ENCODE results near the gene STK31.
"Not testable (repeated sequence)": the region's sequence is repeated elsewhere in the genome, so short reads cannot be mapped to it uniquely, and the experiment has no call there.

The STK31 gene

GRCh38 chr7:23710000-23710399, at the start of gene STK31:
STK31 (plus strand) TSS chr7:23710219; CDS start chr7:23710286, 67 bp downstream.
- DNase-seq (ENCODE audit: low read depth), result no peak

- no peak for DNase-seq (ENCODE audit: low read depth)
Measured at GRCh38 chr7:23661385-23661784, 48.6 kb upstream of the STK31 start.

DNA sequence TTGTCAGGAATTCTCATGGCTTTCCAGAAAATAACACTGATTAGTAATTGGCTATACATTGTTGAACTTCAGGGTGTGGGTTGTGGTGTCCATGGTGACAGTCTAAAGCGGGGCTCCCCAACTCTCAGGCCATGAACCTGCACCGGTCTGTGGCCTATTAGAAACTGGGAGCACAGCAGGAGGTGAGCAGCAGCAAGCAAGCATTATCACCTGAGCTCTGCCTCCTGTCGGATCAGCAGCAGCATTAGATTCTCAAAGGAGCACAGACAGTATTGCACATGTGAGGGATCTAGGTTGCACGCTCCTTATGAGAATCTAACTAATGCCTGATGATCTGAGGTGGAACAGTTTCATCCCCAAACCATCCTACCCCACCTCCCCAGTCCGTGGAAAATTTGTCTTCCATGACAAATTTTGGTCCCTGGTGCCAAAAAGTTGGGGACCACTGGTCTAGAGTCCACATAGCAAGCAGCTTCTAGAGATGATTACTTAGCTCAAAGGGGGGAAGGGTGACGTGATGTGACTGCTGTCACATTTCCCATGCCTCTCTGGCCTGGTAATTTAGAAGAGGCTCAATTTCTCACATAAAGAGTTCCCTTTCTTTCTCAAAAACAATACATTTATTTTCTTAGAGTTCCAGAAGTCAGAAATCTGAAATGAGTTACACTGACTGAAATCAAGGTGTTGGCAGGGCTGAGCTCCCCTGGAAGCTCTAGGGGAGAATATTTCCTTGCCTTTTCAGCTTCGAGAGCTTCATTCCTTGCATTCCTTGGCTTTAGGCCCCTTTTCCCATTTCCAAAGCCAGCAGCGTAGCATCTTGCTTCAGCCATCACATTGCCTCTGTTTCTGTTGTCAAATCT, 47.7 kb upstream of the STK31 start:
- no peak for DNase-seq (ENCODE audit: low read depth)

GRCh38 chr7:23662984-23663313, 47.1 kb upstream of the STK31 start:
- DNase-seq (ENCODE audit: low read depth), result no peak

DNA sequence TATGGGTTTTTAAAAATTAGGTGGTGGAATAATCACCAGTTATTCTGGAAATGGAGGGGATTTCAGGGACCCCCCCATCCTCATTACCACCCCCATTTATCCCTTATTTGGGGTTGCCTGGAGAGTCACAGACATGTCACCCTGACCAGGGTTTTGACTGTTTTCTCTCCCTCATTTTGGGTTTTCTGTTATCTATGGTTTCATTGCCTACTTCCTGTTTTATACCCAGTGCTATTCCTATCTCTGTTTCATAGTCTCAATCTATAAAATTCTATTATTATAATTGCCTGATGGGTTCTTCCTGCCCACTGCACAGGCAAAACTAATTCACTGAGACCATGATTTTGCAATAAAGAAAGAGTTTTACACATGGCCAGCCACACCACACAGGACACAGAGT, 45.9 kb upstream of the STK31 start:
- no peak for DNase-seq (ENCODE audit: low read depth)

DNA sequence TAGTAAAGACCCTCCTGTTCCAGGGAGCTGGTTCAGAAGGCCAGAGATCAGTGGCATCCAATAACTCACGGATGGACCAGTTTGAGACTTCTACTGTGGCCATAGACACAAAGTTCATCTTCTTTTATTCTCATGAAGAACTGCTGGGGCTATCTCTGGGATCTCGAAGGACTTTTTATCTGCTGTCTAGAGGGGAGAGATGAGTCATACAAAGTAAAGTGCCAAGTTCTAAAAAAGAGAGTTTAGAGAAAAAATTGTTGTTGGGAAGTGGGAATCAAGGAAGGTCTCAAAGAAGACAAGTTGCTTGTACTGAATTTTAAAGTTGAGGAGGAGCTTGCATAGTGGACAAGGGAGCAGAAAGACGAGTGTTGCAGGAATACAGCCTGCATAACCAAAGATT, 38.0 kb upstream of the STK31 start:
- peak; percentile 21 for DNase-seq (ENCODE audit: low read depth)

DNA sequence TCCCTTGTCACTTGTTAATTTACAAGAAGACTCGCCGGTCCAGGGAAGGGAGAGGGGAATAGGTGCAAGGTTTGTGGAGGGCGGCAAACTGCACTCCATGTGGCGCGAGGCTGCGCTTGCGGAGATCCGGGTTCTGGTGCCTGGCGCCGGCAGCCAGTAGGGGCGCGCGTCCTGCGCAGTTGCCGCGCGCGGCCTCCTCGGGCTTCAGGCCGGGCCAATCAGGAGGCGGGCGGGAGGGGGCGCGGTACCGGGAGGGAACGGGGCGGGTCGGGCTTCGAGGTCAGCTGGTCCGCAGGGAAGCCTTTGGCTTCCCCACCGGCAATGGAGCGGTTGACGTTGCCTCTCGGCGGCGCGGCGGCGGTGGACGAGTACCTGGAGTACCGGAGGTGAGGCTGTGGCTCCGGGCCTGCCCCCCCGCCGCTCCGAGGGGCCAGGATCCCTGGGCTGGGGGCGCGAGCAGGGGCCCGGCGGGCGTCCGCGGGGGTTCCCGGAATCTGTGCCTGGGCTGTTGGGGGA, 30.1 kb upstream of the STK31 start, which contains the start of gene FAM221A:
Gene FAM221A (plus strand): TSS at position 302 of the 516 bp plus-strand sequence. CDS start 20 bp downstream, at position 322.
- peak; percentile 83 for DNase-seq (ENCODE audit: low read depth)

- DNase-seq (ENCODE audit: low read depth), result peak; percentile 63
Measured at GRCh38 chr7:23680414-23681405, 29.3 kb upstream of the STK31 start.

DNA sequence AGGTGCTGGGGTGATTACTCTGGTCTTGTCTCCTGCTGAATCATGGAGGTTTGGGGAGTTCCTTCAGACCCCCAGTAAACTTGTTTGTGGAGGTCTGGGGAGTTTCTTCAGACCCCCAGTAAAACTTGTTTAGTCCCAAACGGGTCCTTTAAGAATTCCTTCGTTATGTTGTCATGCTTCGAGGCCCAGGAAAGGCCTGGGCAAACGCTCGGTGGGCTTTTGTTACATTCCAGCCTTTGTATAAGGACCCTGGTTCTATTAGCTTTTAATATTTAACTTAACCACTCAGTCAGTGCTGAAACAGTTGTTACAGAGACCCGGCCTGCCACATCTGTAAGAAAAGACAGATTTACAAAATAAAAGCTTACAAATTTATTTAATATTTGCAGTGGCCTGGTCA, 26.0 kb upstream of the STK31 start:
- not testable (repeated sequence) for DNase-seq (ENCODE audit: low read depth)

GRCh38 chr7:23685731-23686130, 24.3 kb upstream of the STK31 start:
- peak; percentile 4 for DNase-seq (ENCODE audit: low read depth)

DNA sequence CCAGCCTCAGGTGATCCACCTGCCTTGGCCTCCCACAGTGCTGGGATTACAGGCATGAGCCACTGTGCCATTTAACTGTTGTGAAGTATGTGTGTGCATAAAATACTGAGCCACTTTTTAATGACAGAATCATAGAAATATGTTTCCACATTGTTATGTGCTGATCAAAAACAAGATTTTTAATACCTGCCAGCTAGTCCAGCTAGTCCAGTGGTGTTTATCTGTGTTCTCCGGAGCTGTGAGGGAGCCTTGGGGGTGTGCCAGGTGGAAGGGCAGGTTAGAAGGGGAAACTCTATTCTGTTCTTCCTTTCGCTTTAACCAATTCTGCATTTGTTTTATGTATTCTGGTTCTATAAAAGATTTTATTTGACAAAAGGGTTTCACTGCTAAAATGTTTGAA, 23.0 kb upstream of the STK31 start:
- no peak for DNase-seq (ENCODE audit: low read depth)

DNA sequence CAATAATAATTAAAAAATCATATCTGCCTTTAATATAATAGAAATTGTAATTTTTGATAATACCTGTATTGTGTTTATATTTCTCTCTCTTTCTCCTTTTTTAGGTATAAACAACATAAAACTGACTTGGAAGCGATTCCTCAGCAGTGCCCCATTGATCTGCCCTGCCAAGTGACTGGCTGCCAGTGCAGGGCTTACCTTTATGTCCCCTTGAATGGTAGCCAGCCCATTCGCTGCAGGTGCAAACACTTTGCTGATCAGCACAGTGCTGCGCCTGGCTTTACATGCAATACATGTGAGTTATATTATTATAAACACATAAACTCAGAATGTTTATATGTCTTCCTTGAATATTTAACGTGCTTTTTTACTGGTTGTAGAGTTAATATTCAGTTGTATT, 20.9 kb upstream of the STK31 start:
- no peak for DNase-seq (ENCODE audit: low read depth)

DNA sequence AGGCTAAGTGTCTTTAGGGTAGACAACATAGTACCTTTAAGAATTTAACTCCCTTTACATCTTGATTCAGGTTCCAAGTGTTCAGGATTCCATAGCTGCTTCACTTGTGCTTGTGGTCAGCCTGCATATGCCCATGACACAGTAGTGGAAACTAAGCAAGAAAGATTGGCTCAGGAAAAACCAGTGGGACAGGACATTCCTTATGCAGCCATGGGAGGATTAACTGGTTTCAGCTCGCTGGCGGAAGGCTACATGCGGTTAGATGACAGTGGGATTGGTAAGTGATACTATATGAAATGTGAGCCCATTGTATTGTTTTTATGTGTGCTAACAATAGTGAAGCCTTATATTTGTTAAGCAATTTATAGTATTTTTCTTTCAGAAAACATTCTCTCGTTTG, 18.7 kb upstream of the STK31 start:
- DNase-seq (ENCODE audit: low read depth), result peak; percentile 63

GRCh38 chr7:23693224-23693623, 16.8 kb upstream of the STK31 start:
- DNase-seq (ENCODE audit: low read depth), result no peak

DNA sequence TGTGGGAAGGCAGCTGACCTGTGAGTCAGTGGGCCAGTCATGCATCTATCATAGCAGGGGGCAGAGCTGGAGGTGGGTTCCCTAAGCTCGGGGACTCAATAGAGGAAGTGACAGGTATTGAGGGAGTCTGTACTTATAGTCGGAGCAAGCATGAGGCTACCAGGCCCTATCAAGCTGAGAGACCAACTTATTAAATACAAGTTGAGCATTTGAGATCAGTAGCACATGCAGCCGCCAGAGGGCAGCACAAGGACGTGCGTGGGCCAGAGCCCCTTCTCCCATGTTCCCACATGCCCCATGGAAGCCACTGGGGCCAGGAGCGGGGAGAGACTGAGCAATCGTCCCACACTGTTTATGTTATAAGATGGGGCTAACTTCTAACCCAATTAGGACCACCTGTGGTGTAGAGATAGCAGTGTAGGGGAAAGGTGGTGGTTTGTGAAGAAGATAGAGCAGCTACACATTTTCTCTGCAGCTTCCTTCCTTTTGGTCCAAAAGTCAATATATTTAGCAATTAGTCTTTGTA, 13.0 kb upstream of the STK31 start:
- DNase-seq (ENCODE audit: low read depth), result peak; percentile 63

DNA sequence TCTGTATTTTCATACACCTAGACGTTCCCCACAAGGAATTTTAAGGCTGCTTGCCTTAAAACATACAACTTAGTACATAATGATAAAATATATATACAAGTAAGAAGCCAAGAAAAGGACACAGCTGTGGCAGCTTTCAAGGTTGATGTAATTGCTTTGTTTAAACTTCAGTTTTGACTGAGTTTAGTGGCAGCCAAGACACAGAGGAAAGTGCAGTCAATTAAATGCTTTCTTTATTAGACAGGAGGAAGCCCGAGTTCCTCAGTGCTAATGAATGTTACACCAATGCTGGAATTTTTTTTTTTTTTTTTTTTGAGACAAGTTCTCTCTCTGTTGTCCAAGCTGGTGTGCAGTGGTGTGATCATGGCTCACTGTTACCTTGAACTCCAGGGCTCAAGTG, 11.2 kb upstream of the STK31 start:
- DNase-seq (ENCODE audit: low read depth), result no peak

DNA sequence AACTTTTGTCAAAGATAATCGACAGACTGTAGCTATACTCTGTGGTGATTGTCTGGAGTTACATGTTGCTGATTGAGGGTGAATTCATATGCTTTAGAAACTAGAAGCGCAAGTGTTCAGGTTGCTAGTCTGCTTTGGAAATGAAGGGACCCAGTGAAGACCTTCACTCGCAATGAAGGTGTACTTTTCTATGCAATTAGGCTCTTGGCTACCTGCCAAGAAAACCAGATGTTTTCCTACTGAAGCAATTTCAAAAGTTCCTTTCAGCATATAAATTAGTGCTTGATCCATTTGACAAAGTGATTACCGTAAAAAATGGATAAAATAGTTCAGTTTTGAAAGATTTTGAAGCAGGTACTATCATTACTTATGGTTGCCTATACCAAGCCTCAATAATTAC, 10.0 kb upstream of the STK31 start:
- no peak for DNase-seq (ENCODE audit: low read depth)

DNA sequence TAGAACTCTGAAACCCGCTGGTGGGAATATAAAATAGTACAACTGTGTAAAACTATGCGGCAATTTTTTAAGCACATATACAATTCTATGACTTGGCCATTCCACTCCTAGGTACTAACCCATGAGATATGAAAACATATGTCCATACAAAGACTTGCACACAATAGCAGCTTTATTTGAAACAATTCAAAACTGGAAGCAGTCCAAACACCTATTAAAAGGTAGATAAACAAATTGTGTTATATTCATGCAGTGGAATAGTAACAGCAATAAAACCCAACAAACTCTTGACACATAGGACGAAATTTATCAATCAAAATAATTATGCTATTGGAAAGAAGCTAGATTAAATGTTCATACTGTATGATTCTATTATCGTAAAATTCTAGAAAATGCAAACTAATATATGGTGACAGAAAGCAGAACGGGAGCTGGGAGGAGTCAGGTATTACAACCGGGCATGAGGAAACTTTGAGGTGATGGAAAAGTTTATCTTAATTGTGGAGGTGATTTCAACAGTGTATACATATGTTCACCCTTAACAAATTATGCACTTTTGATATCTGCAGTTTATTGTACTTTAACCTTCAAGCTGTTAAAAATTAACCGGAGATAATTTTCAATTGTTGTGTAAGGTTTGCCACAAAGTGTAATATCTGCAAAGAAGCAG, 803 bp upstream of the STK31 start:
- no peak for DNase-seq (ENCODE audit: low read depth)

DNA sequence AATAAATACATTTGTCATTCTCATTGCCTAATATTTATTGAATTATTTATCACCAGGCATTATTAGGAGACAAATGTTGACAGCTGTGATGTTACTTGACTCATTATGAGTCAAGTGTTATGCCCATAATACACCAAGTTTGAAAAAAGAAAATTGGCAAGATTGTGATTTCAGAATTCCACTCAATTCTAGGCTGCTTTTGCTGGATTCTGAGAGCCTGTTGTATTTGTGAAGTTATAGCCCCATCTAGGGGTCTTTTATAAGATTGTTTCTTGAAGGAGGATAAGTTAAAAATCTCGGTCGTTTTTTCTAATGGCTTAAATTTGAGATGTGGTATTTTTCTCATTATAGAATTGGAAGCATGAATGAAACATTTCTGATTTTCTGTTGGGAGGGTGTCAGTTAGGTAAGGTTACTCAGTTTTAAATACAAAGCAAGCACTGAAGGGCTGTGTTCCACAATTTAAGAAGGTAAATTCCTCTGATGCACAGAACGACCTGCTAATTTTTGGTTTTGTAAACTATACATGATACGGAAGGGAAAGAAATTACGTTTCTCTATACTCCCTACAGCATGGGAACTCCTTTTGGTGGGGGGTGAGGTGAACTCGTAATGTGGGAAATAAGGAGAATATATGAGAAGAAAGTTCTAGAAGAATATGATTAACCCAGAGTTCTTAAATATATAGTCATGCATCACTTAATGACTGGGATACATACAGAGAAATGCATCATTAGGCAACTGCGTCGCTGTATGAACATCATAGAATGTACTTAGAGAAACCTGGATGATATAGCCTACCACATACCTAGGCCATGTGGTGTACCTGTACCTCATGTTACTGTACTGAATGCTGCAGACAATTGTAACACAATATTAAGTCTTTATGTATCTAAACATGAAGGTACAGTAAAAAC, 2.6 kb downstream of the STK31 start:
- DNase-seq (ENCODE audit: low read depth), result peak; percentile 71

- peak; percentile 79 for DNase-seq (ENCODE audit: low read depth)
Measured at GRCh38 chr7:23713285-23714149, 3.5 kb downstream of the STK31 start.
